Measurements from ENCODE around the gene PXDN. TPM values are rescaled to one million over a fixed set of nuclear protein-coding genes. Genes with fewer than 3 reads are reported as not detected.

Gene PXDN
- total RNA-seq, 1 donor from 2014 or later, result 150 TPM

DNA sequence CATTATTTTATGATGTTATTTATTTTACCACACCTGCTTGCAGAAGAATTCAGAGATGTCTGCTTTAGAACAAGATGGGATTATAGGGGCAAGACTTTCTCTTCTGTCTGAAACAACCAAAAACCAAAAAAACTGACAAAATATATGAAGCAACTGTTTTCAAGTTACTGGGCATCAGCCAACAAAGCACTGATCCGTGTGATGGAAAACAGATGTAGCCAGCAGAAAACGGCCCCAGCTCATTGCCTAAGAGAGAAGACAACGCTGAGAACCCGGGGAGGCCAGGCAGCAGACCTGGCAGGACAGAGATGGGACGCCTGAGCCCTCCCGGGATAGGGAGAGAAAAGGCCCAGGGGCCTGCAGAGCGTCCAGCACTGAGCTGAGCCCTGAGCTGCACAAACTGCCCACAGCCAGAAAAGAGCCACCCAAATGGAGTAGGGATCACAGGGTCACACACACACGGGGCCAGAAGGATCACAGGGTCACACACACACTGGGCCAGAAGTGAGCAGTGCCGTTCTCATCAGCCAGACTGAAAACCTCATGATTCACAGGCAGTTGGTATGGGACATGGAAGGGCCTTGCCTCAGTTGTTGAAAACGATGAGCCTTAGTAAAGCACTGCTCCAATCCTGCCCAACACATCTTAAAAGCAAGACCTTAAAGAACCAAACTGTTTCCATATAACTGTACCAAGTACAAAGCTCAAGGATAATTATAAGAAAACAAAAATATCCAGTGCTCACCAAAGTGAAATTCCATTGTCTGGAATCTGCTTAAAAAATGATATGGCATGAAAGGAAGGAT, 12.1 kb downstream of the PXDN start:
- H3K36me3 Mint-ChIP-seq, result peaks cover 25% of the 10 kb centered on the region
- H3K27ac Mint-ChIP-seq, result peak overlapping the region; percentile 46
- H3K4me1 Mint-ChIP-seq (ENCODE audit: unreplicated experiment), result peaks cover 50% of the 10 kb centered on the region
- no peaks in the 10 kb centered on the region for H3K27me3 Mint-ChIP-seq
- TF ChIP-seq, protein P1, sequence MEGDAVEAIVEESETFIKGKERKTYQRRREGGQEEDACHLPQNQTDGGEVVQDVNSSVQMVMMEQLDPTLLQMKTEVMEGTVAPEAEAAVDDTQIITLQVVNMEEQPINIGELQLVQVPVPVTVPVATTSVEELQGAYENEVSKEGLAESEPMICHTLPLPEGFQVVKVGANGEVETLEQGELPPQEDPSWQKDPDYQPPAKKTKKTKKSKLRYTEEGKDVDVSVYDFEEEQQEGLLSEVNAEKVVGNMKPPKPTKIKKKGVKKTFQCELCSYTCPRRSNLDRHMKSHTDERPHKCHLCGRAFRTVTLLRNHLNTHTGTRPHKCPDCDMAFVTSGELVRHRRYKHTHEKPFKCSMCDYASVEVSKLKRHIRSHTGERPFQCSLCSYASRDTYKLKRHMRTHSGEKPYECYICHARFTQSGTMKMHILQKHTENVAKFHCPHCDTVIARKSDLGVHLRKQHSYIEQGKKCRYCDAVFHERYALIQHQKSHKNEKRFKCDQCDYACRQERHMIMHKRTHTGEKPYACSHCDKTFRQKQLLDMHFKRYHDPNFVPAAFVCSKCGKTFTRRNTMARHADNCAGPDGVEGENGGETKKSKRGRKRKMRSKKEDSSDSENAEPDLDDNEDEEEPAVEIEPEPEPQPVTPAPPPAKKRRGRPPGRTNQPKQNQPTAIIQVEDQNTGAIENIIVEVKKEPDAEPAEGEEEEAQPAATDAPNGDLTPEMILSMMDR (conservative IDR thresholded peaks at IDR 0.05), result no peak
- DNase-seq (ENCODE audit: extremely low spot score, unreplicated experiment), result no peak
- peak overlapping the region; percentile 61 for H3K4me3 Mint-ChIP-seq
- H3K9me3 Mint-ChIP-seq, result peaks cover 11% of the 10 kb centered on the region

DNA sequence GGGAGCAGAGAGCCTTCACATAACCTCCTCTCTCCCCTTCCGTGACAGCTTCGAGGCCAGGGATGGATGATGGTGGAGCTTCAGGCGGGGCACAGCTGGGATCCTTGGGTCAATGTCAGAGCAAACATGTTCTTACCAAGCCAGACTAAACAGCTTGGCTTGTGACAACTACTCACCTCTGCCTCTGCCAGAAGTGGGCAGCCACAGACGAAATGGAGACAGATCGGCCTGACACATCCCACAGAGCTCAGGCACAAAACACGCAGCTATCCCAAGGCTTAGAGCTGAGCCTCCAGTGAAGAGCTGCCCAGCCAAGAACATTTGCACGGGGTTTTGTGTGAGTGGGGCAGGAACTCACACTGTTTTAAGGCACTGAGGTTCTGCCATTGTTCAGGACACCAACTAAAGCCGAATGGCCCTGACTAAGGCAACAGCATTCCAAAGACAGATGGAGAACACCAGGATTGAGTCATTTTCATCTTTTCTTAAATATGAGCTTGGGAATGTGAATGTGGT, 12.8 kb downstream of the PXDN start:
- no peak overlapping the region for H3K27ac Mint-ChIP-seq
- H3K4me1 Mint-ChIP-seq (ENCODE audit: unreplicated experiment), result peaks cover 56% of the 10 kb centered on the region
- H3K36me3 Mint-ChIP-seq, result peaks cover 24% of the 10 kb centered on the region
- TF ChIP-seq, protein P1 (conservative IDR thresholded peaks at IDR 0.05), result no peak
- DNase-seq (ENCODE audit: extremely low spot score, unreplicated experiment), result no peak
- H3K27me3 Mint-ChIP-seq, result no peaks in the 10 kb centered on the region
- H3K9me3 Mint-ChIP-seq, result peaks cover 11% of the 10 kb centered on the region
- peak overlapping the region; percentile 61 for H3K4me3 Mint-ChIP-seq

DNA sequence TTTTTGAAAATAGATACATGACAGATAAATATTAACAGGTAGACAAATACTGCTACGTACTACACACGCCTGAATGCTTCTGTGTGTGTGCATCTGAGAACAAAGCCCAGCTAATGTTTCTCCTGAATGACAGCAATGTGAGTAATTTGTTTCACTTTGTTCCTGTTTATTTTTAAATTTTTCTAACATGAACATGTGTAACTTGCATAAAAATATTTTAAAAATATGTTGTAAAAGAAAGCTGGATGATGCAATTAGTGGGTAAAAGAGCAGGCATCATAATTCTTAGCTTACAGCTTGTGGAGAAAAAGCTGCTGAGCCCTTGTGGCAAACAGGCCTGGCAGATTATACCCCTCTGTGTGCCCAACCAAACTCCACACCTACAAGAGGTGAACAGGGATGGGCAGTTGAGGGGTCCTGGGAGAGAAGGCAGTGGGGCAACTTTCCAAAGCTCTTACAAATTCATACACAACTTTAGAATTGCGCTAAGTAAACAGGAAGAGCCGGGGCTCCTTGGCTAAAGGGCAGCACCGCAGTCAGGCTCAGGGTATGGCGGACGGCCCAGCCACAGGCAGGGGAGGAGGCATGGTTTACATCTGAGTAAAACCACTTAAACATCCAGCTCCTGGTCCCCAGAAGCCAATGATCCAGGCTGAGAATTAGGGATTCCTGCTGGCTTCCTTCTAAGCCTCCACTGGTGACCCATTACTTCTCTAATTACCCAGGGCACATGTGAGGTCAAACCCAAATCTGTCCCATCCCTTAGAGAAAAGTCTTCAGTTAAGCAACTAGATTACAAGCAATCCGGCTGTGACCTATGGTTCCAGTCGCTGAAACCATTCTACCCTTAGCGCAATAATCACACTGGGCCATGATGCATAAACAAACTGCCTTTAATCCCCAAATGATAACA, 14.0 kb downstream of the PXDN start:
- TF ChIP-seq, protein P1 (conservative IDR thresholded peaks at IDR 0.05), result no peak
- Mint-ChIP-seq H3K4me3 (peak overlapping the region; percentile 17), H3K36me3 (peaks cover 17% of the 10 kb centered on the region)

GRCh38 chr2:1729242-1729641, 15.1 kb downstream of the PXDN start:
- no peak for DNase-seq (ENCODE audit: extremely low spot score, unreplicated experiment)
- Mint-ChIP-seq H3K9me3 (no peaks in the 10 kb centered on the region), H3K27me3 (no peaks in the 10 kb centered on the region), H3K4me3 (peak overlapping the region; percentile 52), H3K27ac (peak overlapping the region; percentile 71), H3K4me1 (ENCODE audit: unreplicated experiment) (peaks cover 56% of the 10 kb centered on the region), H3K36me3 (peaks cover 12% of the 10 kb centered on the region)
- TF ChIP-seq, protein P1 (conservative IDR thresholded peaks at IDR 0.05), result no peak

More for the DNA sequence above, 14.0 kb downstream of the PXDN start:
- peak; percentile 62 for DNase-seq (ENCODE audit: extremely low spot score, unreplicated experiment)
- H3K27me3 Mint-ChIP-seq, result no peaks in the 10 kb centered on the region
- H3K27ac Mint-ChIP-seq, result peak overlapping the region; percentile 54
- peaks cover 4% of the 10 kb centered on the region for H3K9me3 Mint-ChIP-seq
- peaks cover 56% of the 10 kb centered on the region for H3K4me1 Mint-ChIP-seq (ENCODE audit: unreplicated experiment)

GRCh38 chr2:1728821-1729220, 15.5 kb downstream of the PXDN start:
- Mint-ChIP-seq H3K4me1 (ENCODE audit: unreplicated experiment) (peaks cover 56% of the 10 kb centered on the region), H3K27me3 (no peaks in the 10 kb centered on the region), H3K4me3 (peak overlapping the region; percentile 52), H3K27ac (peak overlapping the region; percentile 71), H3K9me3 (no peaks in the 10 kb centered on the region), H3K36me3 (peaks cover 12% of the 10 kb centered on the region)
- peak; percentile 62 for DNase-seq (ENCODE audit: extremely low spot score, unreplicated experiment)
- TF ChIP-seq, protein P1 (conservative IDR thresholded peaks at IDR 0.05), result no peak

Measured in type B pancreatic cell (in vitro differentiated cells).